Left ventricle myocardium superior (tissue), 1 donor: ENCODE results near the gene KCNK13. TPM values are rescaled to one million over a fixed set of nuclear protein-coding genes. Genes with fewer than 3 reads are reported as not detected.
"Not testable (repeated sequence)": the region's sequence is repeated elsewhere in the genome, so short reads cannot be mapped to it uniquely, and the experiment has no call there.

ENCODE experiments used
- ATAC-seq: fragments of 200-7000 bp; cut with Tn5 transposase; one replicate; pipeline ENCODE4 v1.9.1; 2020; ENCODE audit warnings: mild to moderate bottlenecking, moderate library complexity
- DNase-seq: peaks from one replicate; pipeline ENCODE4 v3.0.0-alpha.2; 2020
- intact Hi-C: fragments of 100-400 bp; cut with micrococcal nuclease; formaldehyde crosslinking; loops from one replicate; pipeline ENCODE4 v1.11.0; 2022
- total RNA-seq: library from RNA; stranded (reverse); fragmentation: NEBNext Ultra II Directional; extraction: Animal tissue kit (Norgen Biotek cat#: 25700); gene quantifications from one replicate; pipeline ENCODE4 v1.2.1, GENCODE V29; 2021
- donor health status: DM: no; HTN: yes; CAD: no; lungs with severe emphysema.

Gene KCNK13
- total RNA-seq, 1 donor from 2014 or later = 4.5 TPM

GRCh38 chr14:90179809-90180779 lies 118.3 kb downstream of the KCNK13 start:
- intact Hi-C loops = no loop called here
- DNase-seq (peak; percentile 37), ATAC-seq (peak; percentile 77)

- ATAC-seq (no peak), DNase-seq (no peak)
- intact Hi-C loops = no loop called here
Measured at GRCh38 chr14:90184094-90184493, 122.3 kb downstream of the KCNK13 start.

- DNase-seq = no peak
- intact Hi-C loops = no loop called here
- no peak for ATAC-seq
Measured at GRCh38 chr14:90184571-90185266, 122.9 kb downstream of the KCNK13 start.

GRCh38 chr14:90188588-90188987 lies 126.8 kb downstream of the KCNK13 start:
- no peak for DNase-seq
- intact Hi-C loops = no loop called here
- ATAC-seq = no peak

- no peak for DNase-seq
- ATAC-seq = no peak
- intact Hi-C loops = no loop called here
Measured at GRCh38 chr14:90191154-90191553, 129.4 kb downstream of the KCNK13 start.

- ATAC-seq (no peak), DNase-seq (no peak)
- intact Hi-C loops = no loop called here
Measured at GRCh38 chr14:90191585-90191984, 129.8 kb downstream of the KCNK13 start.

- ATAC-seq (no peak), DNase-seq (no peak)
- intact Hi-C loops = no loop called here
Measured at GRCh38 chr14:90193925-90194324, 132.1 kb downstream of the KCNK13 start.

- DNase-seq (no peak), ATAC-seq (no peak)
- intact Hi-C loops = no loop called here
Measured at GRCh38 chr14:90194706-90195105, 132.9 kb downstream of the KCNK13 start.

- intact Hi-C loops = no loop called here
- ATAC-seq (no peak), DNase-seq (no peak)
Measured at GRCh38 chr14:90198541-90199060, 136.8 kb downstream of the KCNK13 start.

- intact Hi-C loops, ATAC-seq, DNase-seq: not testable (repeated sequence)
Measured at GRCh38 chr14:90200546-90200945, 138.8 kb downstream of the KCNK13 start.

GRCh38 chr14:90201344-90201743 lies 139.6 kb downstream of the KCNK13 start:
- no peak for DNase-seq
- intact Hi-C loops = no loop called here
- no peak for ATAC-seq

- intact Hi-C loops = no loop called here
- ATAC-seq (no peak), DNase-seq (no peak)
Measured at GRCh38 chr14:90204516-90204915, 142.7 kb downstream of the KCNK13 start.

GRCh38 chr14:90213099-90213748 lies 151.4 kb downstream of the KCNK13 start:
- peak; percentile 90 for ATAC-seq
- intact Hi-C loops = no loop called here
- peak; percentile 29 for DNase-seq

GRCh38 chr14:90228478-90228877 lies 166.7 kb downstream of the KCNK13 start:
- intact Hi-C loops = no loop called here
- DNase-seq = no peak
- no peak for ATAC-seq

GRCh38 chr14:90229942-90230341 lies 168.1 kb downstream of the KCNK13 start:
- ATAC-seq, DNase-seq, intact Hi-C loops: not testable (repeated sequence)

Other genes starting within 250 kb of the KCNK13 start
- 3.6 TPM for gene EFCAB11, start 107.3 kb upstream of the KCNK13 start, total RNA-seq
- gene TDP1, start 106.1 kb upstream of the KCNK13 start, total RNA-seq = 4.8 TPM
- gene PSMC1, start 194.6 kb downstream of the KCNK13 start, total RNA-seq = 122 TPM